Mammary epithelial cell (primary cell): ENCODE data around the gene PLEKHG1.

ENCODE experiments used
- CTCF ChIP-seq, 2 donors: IDR thresholded peaks in 1 of 2; conservative IDR thresholded peaks in 1 of 2; 2 replicates each; pipeline ENCODE4 v1.5.1; 2011 to 2012; ENCODE audit warnings: inconsistent platforms in 2 of 2, low read length in 2 of 2, mild to moderate bottlenecking in 2 of 2, control low read depth in 1 of 2, low read depth in 1 of 2; ENCODE audit not compliant: insufficient read depth in 1 of 2; ENCODE audit errors: extremely low read depth in 1 of 2
- EZH2 ChIP-seq: IDR thresholded peaks from 2 replicates; pipeline ENCODE4 v1.6.1; 2012; ENCODE audit warnings: low read length, inconsistent platforms, borderline replicate concordance

DNA sequence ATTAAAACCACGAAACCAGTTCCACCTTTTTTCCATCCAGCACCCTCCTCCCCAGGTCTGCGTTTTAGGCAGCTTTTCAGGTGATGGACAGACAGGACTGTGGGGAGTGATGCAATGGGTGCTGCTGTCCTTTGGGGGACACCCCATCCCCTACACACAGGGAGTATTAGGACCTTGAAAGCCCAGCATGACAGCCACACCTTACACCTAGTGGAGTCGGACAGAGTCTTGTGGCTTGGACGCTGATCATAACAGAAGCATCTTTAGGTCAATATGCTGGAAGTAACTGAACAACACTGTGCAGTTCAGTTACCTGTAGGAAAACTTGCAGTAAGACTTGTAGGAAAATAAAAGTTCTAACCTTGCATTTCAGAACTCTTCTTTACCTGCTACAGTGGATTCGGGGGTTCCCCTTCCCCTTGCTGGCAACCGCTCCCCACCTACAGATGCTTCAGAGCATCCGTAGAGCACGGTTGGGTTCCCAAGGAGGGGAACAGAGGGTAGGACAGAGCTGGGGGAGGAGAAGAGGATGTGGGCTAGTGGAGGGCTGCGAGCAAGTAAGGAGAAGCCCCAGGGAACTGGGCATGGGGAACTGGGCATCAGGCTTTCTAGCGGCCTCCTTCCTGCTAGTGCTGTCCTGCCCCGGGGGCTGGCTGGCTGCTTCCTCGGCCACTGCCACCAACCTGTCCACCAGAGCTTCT lies 31.7 kb downstream of the PLEKHG1 start:
- TF ChIP-seq CTCF (conservative IDR thresholded peaks at IDR 0.05 in 1 of 2, IDR thresholded peaks at IDR 0.05 in 1 of 2; ENCODE audit: extremely low read depth in 1 of 2, insufficient read depth in 1 of 2, low read depth in 1 of 2, low read length in 2 of 2) (no peak), EZH2 (no peak)
